Ovary (tissue), 3 donors: ENCODE data around the gene TMEM186.

Source experiments
- CTCF ChIP-seq, 3 donors: fragments of 450-650 bp in 2 of 3; fragments of 200-600 bp in 1 of 3; IDR thresholded peaks; one replicate each; pipeline versions ENCODE4 v1.5.1 to v1.8.0; 2016 to 2022; ENCODE audit warnings: antibody characterized with exemption in 3 of 3, mild to moderate bottlenecking in 1 of 3
- EP300 ChIP-seq: sonication (generic); formaldehyde crosslinking; IDR thresholded peaks from one replicate; pipeline ENCODE4 v1.6.1; 2017; ENCODE audit warnings: antibody characterized with exemption
- donor health status: DM: no; HTN: no; CAD: no.

GRCh38 chr16:8795818-8796217 is 1.6 kb downstream of the TMEM186 start:
- no peak for TF ChIP-seq CTCF (IDR thresholded peaks at IDR 0.05)
- TF ChIP-seq EP300: no peak
